ENCODE results near the gene CBX4.
"Not testable (repeated sequence)": the region's sequence is repeated elsewhere in the genome, so short reads cannot be mapped to it uniquely, and the experiment has no call there.

The CBX4 gene

DNA sequence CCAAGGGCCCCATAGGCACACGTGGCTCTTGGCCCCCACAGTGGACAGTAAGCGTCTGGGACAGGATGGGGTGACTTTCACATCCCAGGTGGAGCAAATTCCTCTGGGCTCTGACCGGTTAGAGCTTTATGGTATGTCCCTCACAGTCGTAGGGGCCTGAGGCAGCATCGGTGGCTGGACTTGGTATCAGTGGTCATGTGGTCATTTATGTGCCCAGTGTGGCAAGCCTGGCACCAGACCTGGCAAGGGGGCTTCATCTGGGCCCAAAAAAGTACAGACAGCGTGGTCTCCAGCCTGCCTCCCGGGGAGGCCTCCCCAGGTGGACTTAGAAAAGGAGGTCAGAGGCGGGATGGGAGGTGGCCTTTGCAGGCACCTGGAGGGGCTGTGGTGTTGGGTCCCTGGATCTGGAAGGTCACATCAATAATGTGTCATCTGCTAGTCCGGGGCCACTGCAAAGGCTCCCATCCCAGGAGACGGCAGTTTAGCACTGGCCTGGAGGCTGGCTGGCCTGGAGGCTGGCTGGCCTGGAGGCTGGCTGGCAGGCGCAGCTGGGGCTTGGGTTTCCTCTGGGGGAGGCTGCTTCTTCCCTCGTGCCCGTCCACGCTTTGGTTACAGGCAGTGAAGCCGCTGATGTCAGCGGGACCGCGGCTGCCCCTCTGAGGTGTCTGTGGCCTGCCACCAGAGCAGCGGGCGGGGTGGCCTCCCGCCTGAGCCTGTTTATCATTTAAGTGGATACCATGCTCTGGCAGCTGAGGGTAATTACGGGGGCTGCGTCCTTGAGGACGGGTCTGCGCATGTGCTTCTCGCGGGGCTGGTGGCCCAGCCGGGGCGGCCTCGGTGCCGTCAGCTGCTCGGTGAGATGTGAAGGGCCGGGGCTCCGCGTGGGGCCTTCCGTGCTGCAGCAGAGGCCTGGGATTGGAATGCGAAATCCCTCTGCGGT, 20.7 kb upstream of the CBX4 start:
- DNase-seq, result no peak

GRCh38 chr17:79857095-79857494, 17.9 kb upstream of the CBX4 start:
- no peak for DNase-seq

GRCh38 chr17:79855331-79856124, 16.3 kb upstream of the CBX4 start:
- no peak for DNase-seq

GRCh38 chr17:79854080-79855060, 15.1 kb upstream of the CBX4 start:
- DNase-seq, result no peak

DNA sequence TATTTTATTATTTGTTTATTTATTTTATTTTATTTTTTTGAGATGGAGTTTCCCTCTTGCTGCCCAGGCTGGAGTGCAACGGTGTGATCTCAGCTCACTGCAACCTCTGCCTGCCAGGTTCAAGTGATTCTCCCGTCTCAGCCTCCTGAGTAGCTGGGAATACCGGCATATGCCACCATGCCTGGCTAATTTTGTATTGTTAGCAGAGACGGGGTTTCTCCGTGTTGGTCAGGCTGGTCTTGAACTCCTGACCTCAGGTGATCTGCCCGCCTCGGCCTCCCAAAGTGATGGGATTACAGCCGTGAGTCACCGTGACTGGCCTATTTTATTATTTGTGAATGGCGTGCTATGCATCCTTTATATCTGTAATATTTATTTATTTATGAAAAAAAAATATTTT, 13.9 kb upstream of the CBX4 start:
- not testable (repeated sequence) for DNase-seq

DNA sequence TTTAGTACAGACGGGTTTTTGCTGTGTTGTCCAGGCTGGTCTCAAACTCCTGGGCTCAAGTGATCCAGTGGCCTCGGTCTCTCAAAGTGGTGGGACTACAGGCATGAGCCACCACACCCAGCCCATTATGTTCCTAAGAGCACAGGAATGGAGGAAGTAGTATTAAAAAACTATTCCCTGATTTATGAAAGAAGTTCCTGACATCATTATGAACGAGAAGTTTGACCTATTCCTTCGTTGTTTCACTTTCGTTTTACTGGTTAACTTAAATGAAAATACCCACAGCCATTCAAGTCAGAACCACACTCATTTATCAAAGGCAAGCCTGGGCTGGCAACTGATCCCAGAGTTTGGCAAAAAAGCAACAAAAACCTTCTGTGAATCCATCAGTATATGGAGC, 13.5 kb upstream of the CBX4 start:
- no peak for DNase-seq

GRCh38 chr17:79851461-79851817, 12.2 kb upstream of the CBX4 start:
- DNase-seq, result peak; percentile 66 to 77

GRCh38 chr17:79850571-79851460, 11.6 kb upstream of the CBX4 start:
- no peak for DNase-seq

DNA sequence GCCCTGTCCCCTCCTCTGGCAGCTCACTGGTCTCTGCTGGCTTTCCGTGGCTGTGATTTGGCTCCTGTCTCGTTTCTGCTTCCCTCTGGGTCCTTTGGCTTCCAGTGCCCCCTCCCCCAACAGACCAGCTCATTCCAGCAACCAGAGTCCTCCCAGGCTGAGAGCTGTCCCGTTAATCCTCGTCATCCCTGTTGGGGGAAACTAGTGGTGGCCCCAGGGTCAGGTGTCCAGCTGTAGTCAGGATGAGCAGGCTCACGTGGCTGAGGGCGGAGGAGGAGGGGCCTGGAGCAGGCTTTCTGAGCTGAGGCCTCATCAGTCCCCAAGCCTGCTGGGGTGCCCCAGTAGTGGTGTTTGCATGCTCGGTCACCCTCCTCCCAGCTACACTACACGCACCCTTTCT, 10.7 kb upstream of the CBX4 start:
- no peak for DNase-seq

GRCh38 chr17:79848370-79848766, 9.1 kb upstream of the CBX4 start:
- DNase-seq, result no peak

DNA sequence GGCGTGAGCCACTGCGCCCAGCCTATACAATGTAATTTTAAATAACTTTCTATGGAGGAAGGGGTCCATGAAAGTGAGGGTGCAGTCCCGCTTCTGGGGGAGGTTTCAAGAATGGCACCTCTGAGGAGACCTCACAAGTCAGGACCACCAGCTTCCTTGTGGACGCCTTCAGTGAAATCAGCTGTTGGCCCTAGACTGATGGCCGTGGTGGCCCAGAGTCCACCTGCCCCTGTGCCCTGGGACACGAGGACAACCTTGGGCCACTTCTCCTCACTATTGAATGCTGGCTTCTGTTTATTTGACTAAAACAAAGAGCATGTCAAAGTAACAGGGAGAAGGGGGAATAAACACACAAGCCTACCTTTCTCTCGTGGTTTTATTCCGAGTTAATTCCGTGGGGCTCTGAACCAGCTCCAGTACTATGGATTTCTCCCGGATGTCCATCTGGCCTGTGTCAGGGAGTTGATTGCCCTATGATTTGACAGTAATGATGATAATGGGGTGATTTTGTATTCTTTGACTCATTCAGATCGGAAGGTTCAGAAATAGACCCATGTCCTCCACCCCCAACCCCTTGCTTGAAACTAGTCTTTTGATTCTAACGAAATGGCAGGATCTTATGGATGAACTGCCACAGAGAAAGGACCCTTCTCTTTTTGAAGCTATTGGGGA, 8.6 kb upstream of the CBX4 start:
- no peak for DNase-seq

DNA sequence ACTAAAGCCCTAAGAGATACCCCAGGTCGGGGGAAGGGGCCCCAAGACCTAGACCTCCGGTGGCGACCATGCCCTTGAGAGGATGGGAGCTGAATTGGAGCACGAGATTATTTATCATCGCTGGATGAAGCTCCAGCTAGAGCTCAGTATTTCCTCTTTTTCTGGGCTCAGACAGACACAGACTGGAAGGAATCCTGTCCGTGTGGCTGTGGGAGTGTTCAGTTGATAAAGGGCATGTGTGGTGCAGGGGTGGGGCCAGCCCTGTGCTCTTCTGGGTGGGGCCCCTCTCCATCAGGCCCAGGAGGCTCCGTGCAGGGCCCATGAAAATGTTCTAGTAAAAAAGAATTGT, 6.3 kb upstream of the CBX4 start:
- DNase-seq, result no peak

- peak in 1 of 2 experiments; percentile 24 for DNase-seq
Observed at GRCh38 chr17:79844869-79845600, 5.8 kb upstream of the CBX4 start.

- no peak for DNase-seq
Observed at GRCh38 chr17:79843816-79844800, 4.9 kb upstream of the CBX4 start.

- no peak for DNase-seq
Observed at GRCh38 chr17:79843474-79843815, 4.2 kb upstream of the CBX4 start.

DNA sequence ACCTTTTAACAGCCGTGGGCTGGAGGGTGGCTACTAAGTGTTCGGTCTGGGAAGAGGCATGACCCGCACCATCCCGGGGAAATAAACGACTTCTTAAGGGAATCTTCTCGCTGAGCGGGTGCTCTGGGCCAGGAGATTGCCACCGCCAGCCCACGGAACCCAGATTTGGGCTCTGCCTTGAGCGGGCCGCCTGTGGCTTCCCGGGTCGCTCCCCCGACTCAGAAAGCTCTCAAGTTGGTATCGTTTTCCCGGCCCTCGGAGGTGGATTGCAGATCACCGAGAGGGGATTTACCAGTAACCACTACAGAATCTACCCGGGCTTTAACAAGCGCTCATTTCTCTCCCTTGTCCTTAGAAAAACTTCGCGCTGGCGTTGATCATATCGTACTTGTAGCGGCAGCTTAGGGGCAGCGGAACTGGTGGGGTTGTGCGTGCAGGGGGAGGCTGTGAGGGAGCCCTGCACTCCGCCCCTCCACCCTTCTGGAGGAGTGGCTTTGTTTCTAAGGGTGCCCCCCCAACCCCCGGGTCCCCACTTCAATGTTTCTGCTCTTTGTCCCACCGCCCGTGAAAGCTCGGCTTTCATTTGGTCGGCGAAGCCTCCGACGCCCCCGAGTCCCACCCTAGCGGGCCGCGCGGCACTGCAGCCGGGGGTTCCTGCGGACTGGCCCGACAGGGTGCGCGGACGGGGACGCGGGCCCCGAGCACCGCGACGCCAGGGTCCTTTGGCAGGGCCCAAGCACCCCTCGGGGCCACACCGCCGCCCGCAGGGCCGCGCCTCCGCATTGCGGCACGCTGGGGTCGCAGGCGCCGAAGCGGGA, 3.6 kb upstream of the CBX4 start:
- DNase-seq, result no peak

DNA sequence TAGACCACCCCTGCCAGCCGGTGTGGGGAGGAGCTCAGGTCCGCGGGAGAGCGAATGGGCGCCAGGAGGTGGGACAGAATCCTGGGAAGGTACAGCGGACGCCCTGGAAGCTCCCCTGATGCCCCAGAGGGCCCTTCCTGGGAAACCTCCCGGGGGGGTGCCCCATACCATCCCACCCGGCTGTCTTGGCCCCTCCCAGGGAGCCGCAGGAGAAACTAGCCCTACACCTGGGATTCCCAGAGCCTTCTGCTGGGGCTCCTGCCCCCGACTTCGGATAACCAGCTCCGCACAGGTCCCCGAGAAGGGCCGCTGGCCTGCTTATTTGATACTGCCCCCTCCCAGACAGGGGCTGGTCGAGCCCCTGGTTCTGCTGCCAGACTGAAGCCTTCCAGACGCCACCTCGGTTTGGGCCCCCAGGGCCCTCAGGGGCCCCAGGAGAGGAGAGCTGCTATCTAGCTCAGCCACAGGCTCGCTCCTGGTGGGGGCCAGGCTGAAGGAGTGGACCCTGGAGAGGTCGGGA, 3.0 kb upstream of the CBX4 start:
- no peak for DNase-seq
